HCT116 (cell line): Measurements from ENCODE around the gene FMN2. TPM values are rescaled to one million over a fixed set of nuclear protein-coding genes. Genes with fewer than 3 reads are reported as not detected.

Experiments
- ATAC-seq: fragments of 200-7000 bp; cut with Tn5 transposase; 2 replicates; pipeline ENCODE4 v1.9.1; 2020; ENCODE audit warnings: mild to moderate bottlenecking, moderate library complexity
- BruUV-seq: library from RNA; stranded (reverse); fragments of 400-500 nt; replicated peaks from 2 replicates; lab custom pipeline; 2021; lab: Mats Ljungman, UMichigan
- CTCF ChIA-PET: fragments of 300-600 bp; sonication (Branson Sonifier 250); formaldehyde crosslinking; loops from one replicate; lab custom pipeline; 2021; ENCODE audit warnings: antibody characterized with exemption; lab: Charles Lee
- POLR2A ChIA-PET: fragments of 300-600, 350-600 bp; sonication (Branson Sonifier 250); formaldehyde crosslinking; loops from one replicate; lab custom pipeline; 2021; ENCODE audit warnings: antibody characterized with exemption; lab: Charles Lee
- RAD21 ChIA-PET, 2 experiments: fragments of 300-600 bp; sonication (Branson Sonifier 250); formaldehyde crosslinking; loops; one replicate each; lab custom pipeline; 2023; ENCODE audit warnings: low total read pairs in 2 of 2; ENCODE audit not compliant: uncharacterized antibody in 2 of 2, unreplicated experiment in 2 of 2, low non-redundant PET in 1 of 2; lab: Charles Lee
- DNase-seq: peaks from one replicate; pipeline ENCODE4 v3.0.0-alpha.2; 2010; ENCODE audit warnings: low read depth, low spot score
- H2AFZ ChIP-seq: fragments of 200-600 bp; shearing (Covaris generic), sonication (generic); 2 replicates; pipeline ENCODE4 v1.6.1; 2017; ENCODE audit warnings: low read depth, mixed run types, mixed read lengths, antibody characterized with exemption, low read length; ENCODE audit not compliant: poor library complexity, severe bottlenecking
- H3K27ac ChIP-seq: 2 replicates; pipeline ENCODE4 v1.5.1; 2012; ENCODE audit warnings: low read depth, low read length
- H3K27me3 ChIP-seq: fragments of 200-600 bp; sonication (generic); 2 replicates; pipeline ENCODE4 v1.6.1; 2016; ENCODE audit warnings: mixed run types, low read length, mixed read lengths; ENCODE audit not compliant: insufficient read depth
- H3K36me3 ChIP-seq, 2 experiments: fragments of 200-500 bp in 1 of 2; fragments of 200-600 bp in 1 of 2; sonication (Bioruptor generic) in 1 of 2; sonication (generic) in 1 of 2; 2 replicates each; pipeline versions ENCODE4 v1.5.1 to v1.6.1; 2014 to 2016; ENCODE audit warnings: low read length in 2 of 2, inconsistent platforms in 1 of 2, mixed read lengths in 1 of 2, mixed run types in 1 of 2; ENCODE audit not compliant: insufficient read depth in 2 of 2, control insufficient read depth in 1 of 2
- H3K4me1 ChIP-seq, 2 experiments: fragments of 200-600 bp in 1 of 2; sonication (generic) in 1 of 2; 2 replicates each; pipeline versions ENCODE4 v1.5.1 to v1.6.1; 2012 to 2017; ENCODE audit warnings: low read length in 2 of 2, inconsistent platforms in 1 of 2, mild to moderate bottlenecking in 1 of 2, mixed read lengths in 1 of 2, mixed run types in 1 of 2, moderate library complexity in 1 of 2; ENCODE audit not compliant: insufficient read depth in 2 of 2, control insufficient read depth in 1 of 2
- H3K4me2 ChIP-seq: fragments of 200-600 bp; sonication (generic); 2 replicates; pipeline ENCODE4 v1.6.1; 2017; ENCODE audit warnings: mixed run types, low read length, mixed read lengths
- H3K4me3 ChIP-seq, 2 experiments: fragments of 200-600 bp in 1 of 2; sonication (generic) in 1 of 2; replicated peaks in 1 of 2; 2 replicates each; pipeline ENCODE4 v1.5.1; 2011 to 2016; ENCODE audit warnings: low read length in 2 of 2, control low read depth in 1 of 2, low read depth in 1 of 2, mild to moderate bottlenecking in 1 of 2, mixed read lengths in 1 of 2, mixed run types in 1 of 2
- H3K79me2 ChIP-seq: fragments of 200-600 bp; sonication (generic); 2 replicates; pipeline ENCODE4 v1.6.1; 2017; ENCODE audit warnings: mild to moderate bottlenecking, mixed run types, low read length, moderate library complexity, mixed read lengths; ENCODE audit not compliant: insufficient read depth
- H3K9ac ChIP-seq: fragments of 200-600 bp; sonication (generic); 2 replicates; pipeline ENCODE4 v1.6.1; 2016; ENCODE audit warnings: low read length, mixed read lengths
- H3K9me2 ChIP-seq: fragments of 200-600 bp; sonication (generic), shearing (Covaris generic); 2 replicates; pipeline ENCODE4 v1.6.1; 2017; ENCODE audit warnings: mixed run types, mild to moderate bottlenecking, moderate library complexity; ENCODE audit not compliant: insufficient read depth
- H3K9me3 ChIP-seq, 2 experiments: fragments of 200-500 bp in 1 of 2; fragments of 200-600 bp in 1 of 2; sonication (Bioruptor generic) in 1 of 2; sonication (generic) in 1 of 2; 2 replicates each; pipeline ENCODE4 v1.6.1; 2014 to 2017; ENCODE audit warnings: low read length in 2 of 2, mixed read lengths in 2 of 2, inconsistent platforms in 1 of 2, low read depth in 1 of 2, mild to moderate bottlenecking in 1 of 2, mixed run types in 1 of 2, moderate library complexity in 1 of 2; ENCODE audit not compliant: control insufficient read depth in 1 of 2, insufficient read depth in 1 of 2
- H4K20me1 ChIP-seq: fragments of 200-600 bp; sonication (generic), shearing (Covaris generic); 2 replicates; pipeline ENCODE4 v1.6.1; 2017; ENCODE audit warnings: mixed run types, mild to moderate bottlenecking, moderate library complexity; ENCODE audit not compliant: insufficient read depth
- ATF3 ChIP-seq: IDR thresholded peaks from 2 replicates; pipeline ENCODE4 v1.6.1; 2012
- CBX3 ChIP-seq: IDR thresholded peaks from 2 replicates; pipeline ENCODE4 v1.6.1; 2012; ENCODE audit warnings: low read depth
- CEBPB ChIP-seq: IDR thresholded peaks from 2 replicates; pipeline ENCODE4 v1.6.1; 2012; ENCODE audit warnings: low read depth
- EGR1 ChIP-seq: IDR thresholded peaks from 2 replicates; pipeline ENCODE4 v1.6.1; 2012; ENCODE audit warnings: low read depth
- EZH2 ChIP-seq: fragments of 200-600 bp; sonication (generic); IDR thresholded peaks from 2 replicates; pipeline ENCODE4 v1.6.1; 2017; ENCODE audit warnings: antibody characterized with exemption, mixed run types
- EZH2phosphoT487 ChIP-seq: fragments of 200-600 bp; IDR thresholded peaks from 2 replicates; pipeline ENCODE4 v1.6.1; 2018; ENCODE audit warnings: antibody characterized with exemption, borderline replicate concordance
- FOSL1 ChIP-seq: IDR thresholded peaks from 2 replicates; pipeline ENCODE4 v1.6.1; 2012; ENCODE audit warnings: low read depth
- MAX ChIP-seq: IDR thresholded peaks from 2 replicates; pipeline ENCODE4 v1.6.1; 2012
- POLR2A ChIP-seq: IDR thresholded peaks from 2 replicates; pipeline ENCODE4 v1.7.0; 2011; ENCODE audit warnings: borderline replicate concordance; ENCODE audit not compliant: insufficient read depth, insufficient read length; ENCODE audit errors: extremely low read depth
- POLR2AphosphoS5 ChIP-seq: IDR thresholded peaks from 2 replicates; pipeline ENCODE4 v1.6.1; 2011; ENCODE audit warnings: mild to moderate bottlenecking, low read depth, low read length, moderate library complexity
- REST ChIP-seq: IDR thresholded peaks from 2 replicates; pipeline ENCODE4 v1.6.1; 2012; ENCODE audit warnings: low read depth
- SIN3A ChIP-seq: IDR thresholded peaks from 2 replicates; pipeline ENCODE4 v1.6.1; 2012; ENCODE audit warnings: low read depth
- SP1 ChIP-seq: IDR thresholded peaks from 2 replicates; pipeline ENCODE4 v1.6.1; 2012; ENCODE audit warnings: low read depth
- TCF7L2 ChIP-seq: IDR thresholded peaks from 2 replicates; pipeline ENCODE4 v1.7.0; 2011; ENCODE audit warnings: borderline replicate concordance, inconsistent platforms; ENCODE audit not compliant: insufficient read depth, insufficient read length; ENCODE audit errors: extremely low read depth
- YY1 ChIP-seq: IDR thresholded peaks from 2 replicates; pipeline ENCODE4 v1.6.1; 2011; ENCODE audit warnings: low read length, low read depth, moderate library complexity, mild to moderate bottlenecking; ENCODE audit not compliant: insufficient replicate concordance; ENCODE audit errors: extremely low read depth
- ZBTB33 ChIP-seq: IDR thresholded peaks from 2 replicates; pipeline ENCODE4 v1.6.1; 2011; ENCODE audit warnings: mild to moderate bottlenecking, low read length, moderate library complexity; ENCODE audit not compliant: insufficient replicate concordance; ENCODE audit errors: extremely low read depth
- ZFX ChIP-seq: fragments of 450-650 bp; IDR thresholded peaks from 2 replicates; pipeline ENCODE4 v1.6.1; 2017
- ZNF274 ChIP-seq: fragments of 200-500 bp; sonication (Bioruptor generic); IDR thresholded peaks from 2 replicates; pipeline ENCODE4 v1.6.1; 2014; ENCODE audit warnings: mild to moderate bottlenecking, low read depth, low read length, inconsistent platforms
- intact Hi-C: fragments of 100-400 bp; cut with micrococcal nuclease; formaldehyde crosslinking; loops from 2 replicates; pipeline ENCODE4 v1.10.0; 2022
- total RNA-seq: library from RNA; stranded (reverse); gene quantifications from one replicate; pipeline ENCODE4 v1.2.1, GENCODE V29; 2021; ENCODE audit not compliant: unreplicated experiment

FMN2 gene
- total RNA-seq, 1 experiment from 2014 or later, result not detected

- TF ChIP-seq ATF3 (no peak), SP1 (no peak), YY1 (no peak), ZFX (no peak), POLR2AphosphoS5 (no peak), FOSL1 (no peak), CBX3 (no peak)
- TF ChIP-seq, all 23 proteins: peak for 0
Measured at GRCh38 chr1:240128366-240128765, 36.7 kb downstream of the FMN2 start (continued).

- BruUV-seq, result no TSS peak
- no peak overlapping the region for H3K4me2 ChIP-seq
- peaks cover 3 to 9% of the 10 kb centered on the region in 2 experiments; a peak in 2 of 4 replicates for H3K9me3 ChIP-seq
- H3K9ac ChIP-seq, result no peak overlapping the region
- H2AFZ ChIP-seq, result no peak overlapping the region
- intact Hi-C loops, result no loop called here
- H4K20me1 ChIP-seq, result no peaks in the 10 kb centered on the region
- DNase-seq (no peak), ATAC-seq (no peak)
- no peak for TF ChIP-seq TCF7L2
- TF ChIP-seq EZH2phosphoT487, result no peak
- no peak for TF ChIP-seq EGR1
- TF ChIP-seq ZNF274, result no peak
- TF ChIP-seq REST, result no peak
- no peak for TF ChIP-seq EZH2
- TF ChIP-seq FOSL1, result no peak
- no peak for TF ChIP-seq ZFX
- no peak for TF ChIP-seq ZBTB33
- TF ChIP-seq POLR2A, result no peak
- TF ChIP-seq CEBPB, result no peak
- no peak for TF ChIP-seq CBX3
- no peak for TF ChIP-seq MAX
- TF ChIP-seq SIN3A, result no peak
- no peak for TF ChIP-seq ATF3
- H3K4me1 ChIP-seq, result no peaks in the 10 kb centered on the region
- H3K27me3 ChIP-seq, result no peaks in the 10 kb centered on the region
- POLR2A ChIA-PET, result no interaction called here
- H3K36me3 ChIP-seq, result no peaks in the 10 kb centered on the region
- no peaks in the 10 kb centered on the region for H3K79me2 ChIP-seq
- RAD21 ChIA-PET, result no interaction called here
- H3K27ac ChIP-seq, result no peak overlapping the region
- no peak overlapping the region for H3K4me3 ChIP-seq
- H3K9me2 ChIP-seq, result no peaks in the 10 kb centered on the region
- CTCF ChIA-PET, result no interaction called here
Measured at GRCh38 chr1:240134113-240134512, 42.4 kb downstream of the FMN2 start.
